ENCODE data around the gene DUXB. TPM values are rescaled to one million over a fixed set of nuclear protein-coding genes. Genes with fewer than 3 reads are reported as not detected.

The DUXB gene
- total RNA-seq, 1 donor from 2014 or later: not detected

DNA sequence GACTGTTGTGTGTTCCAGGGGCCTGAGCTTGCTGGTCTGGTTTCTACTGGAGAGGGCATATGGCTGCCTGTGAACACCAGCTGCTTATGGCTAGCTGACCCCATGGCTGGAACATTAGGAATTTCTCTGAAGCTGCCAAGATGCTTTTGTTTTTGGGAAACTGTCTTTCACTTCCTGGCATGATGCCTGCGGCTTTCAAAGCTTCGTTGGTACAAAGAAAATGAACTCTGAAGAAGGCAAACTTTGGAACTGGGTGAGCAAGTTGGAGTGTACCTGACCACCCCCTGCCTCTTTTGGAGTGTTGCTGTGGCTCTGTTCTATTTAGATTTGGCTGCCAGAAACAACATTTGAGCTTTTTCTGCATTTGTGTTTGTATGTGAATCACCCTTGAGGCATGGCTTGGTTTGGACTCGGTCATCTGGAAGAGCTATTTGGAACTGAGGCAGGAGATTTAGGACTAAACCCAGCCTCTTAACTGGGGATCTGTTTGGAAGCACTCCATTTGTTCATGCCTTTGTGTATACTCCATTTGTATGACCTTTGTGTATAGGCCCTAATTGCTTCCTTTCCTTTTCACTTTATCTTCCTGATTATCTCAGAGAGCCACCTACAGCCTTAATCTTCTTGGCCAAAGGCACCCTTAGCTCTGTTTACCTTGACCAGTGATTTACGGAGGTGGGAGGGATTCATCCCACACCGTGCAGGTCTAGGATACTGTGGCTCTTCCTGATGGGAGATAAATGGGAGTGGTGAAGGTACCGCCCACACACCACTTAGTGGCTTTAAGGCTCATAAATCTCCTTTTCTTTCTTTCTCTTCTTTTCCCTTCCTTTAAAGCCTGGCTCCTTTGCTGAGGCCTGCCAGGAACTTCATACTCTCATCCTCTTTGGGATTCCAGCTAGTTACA, 32.3 kb upstream of the DUXB start:
- Histone ChIP-seq H2AFZ (ENCODE audit: low read depth, low read length) (peak overlapping the region; percentile 2), H3K9ac (ENCODE audit: low read length) (no peak overlapping the region)

DNA sequence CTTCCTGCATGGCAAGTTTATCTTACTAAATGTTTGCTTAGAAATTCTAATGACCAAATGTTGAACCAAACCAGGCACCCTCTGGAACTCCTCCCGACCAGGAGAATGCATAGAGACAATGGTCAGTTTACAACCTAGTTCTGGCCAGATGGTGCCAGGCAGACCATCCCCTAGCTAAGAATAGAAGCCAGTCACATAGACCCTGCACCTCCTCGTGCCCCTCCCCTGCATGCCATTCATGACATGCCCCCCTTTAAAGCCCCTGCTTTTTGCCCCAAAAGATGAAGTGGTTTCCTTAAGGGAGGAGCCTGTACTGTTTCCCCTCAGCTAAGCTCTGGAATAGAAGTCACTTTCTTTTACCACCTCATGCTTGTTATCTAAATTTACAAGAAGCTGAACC, 31.6 kb upstream of the DUXB start:
- H3K9me3 Mint-ChIP-seq (ENCODE audit: unreplicated experiment): no peaks in the 10 kb centered on the region
- H3K27ac Mint-ChIP-seq (ENCODE audit: unreplicated experiment): no peak overlapping the region
- Histone ChIP-seq H3K4me1 (ENCODE audit: insufficient read depth, low read length) (peaks cover 14% of the 10 kb centered on the region), H3K4me3 (ENCODE audit: insufficient read depth, low read depth, low read length) (no peak overlapping the region), H4K20me1 (ENCODE audit: insufficient read depth, low read length) (no peaks in the 10 kb centered on the region), H3K27ac (ENCODE audit: low read depth, low read length) (no peak overlapping the region), H3K79me2 (ENCODE audit: insufficient read depth, low read length) (no peaks in the 10 kb centered on the region), H3K9me3 (ENCODE audit: insufficient read depth, low read depth, low read length) (no peaks in the 10 kb centered on the region), H2AFZ (ENCODE audit: low read depth, low read length) (no peak overlapping the region), H3K4me2 (ENCODE audit: low read length) (peak overlapping the region; percentile 56), H3K27me3 (ENCODE audit: insufficient read depth, low read length) (no peaks in the 10 kb centered on the region), H3K36me3 (ENCODE audit: insufficient read depth, low read length) (no peaks in the 10 kb centered on the region), H3K9ac (ENCODE audit: low read length) (no peak overlapping the region)
- no peaks in the 10 kb centered on the region for H3K4me1 Mint-ChIP-seq (ENCODE audit: low read depth, unreplicated experiment)
- FAIRE-seq (no peak), DNase-seq (ENCODE audit: low read depth) (no peak)
- no peak overlapping the region for H3K4me3 Mint-ChIP-seq (ENCODE audit: unreplicated experiment)
- H3K27me3 Mint-ChIP-seq (ENCODE audit: low read depth, unreplicated experiment): no peaks in the 10 kb centered on the region
- TF ChIP-seq, protein P1, sequence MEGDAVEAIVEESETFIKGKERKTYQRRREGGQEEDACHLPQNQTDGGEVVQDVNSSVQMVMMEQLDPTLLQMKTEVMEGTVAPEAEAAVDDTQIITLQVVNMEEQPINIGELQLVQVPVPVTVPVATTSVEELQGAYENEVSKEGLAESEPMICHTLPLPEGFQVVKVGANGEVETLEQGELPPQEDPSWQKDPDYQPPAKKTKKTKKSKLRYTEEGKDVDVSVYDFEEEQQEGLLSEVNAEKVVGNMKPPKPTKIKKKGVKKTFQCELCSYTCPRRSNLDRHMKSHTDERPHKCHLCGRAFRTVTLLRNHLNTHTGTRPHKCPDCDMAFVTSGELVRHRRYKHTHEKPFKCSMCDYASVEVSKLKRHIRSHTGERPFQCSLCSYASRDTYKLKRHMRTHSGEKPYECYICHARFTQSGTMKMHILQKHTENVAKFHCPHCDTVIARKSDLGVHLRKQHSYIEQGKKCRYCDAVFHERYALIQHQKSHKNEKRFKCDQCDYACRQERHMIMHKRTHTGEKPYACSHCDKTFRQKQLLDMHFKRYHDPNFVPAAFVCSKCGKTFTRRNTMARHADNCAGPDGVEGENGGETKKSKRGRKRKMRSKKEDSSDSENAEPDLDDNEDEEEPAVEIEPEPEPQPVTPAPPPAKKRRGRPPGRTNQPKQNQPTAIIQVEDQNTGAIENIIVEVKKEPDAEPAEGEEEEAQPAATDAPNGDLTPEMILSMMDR (IDR thresholded peaks at IDR 0.05; ENCODE audit: insufficient read depth, low read depth, low read length): no peak
- no peak for TF ChIP-seq EZH2 (IDR thresholded peaks at IDR 0.05; ENCODE audit: insufficient read depth, low read length)
- no peaks in the 10 kb centered on the region for H3K36me3 Mint-ChIP-seq (ENCODE audit: low read depth, unreplicated experiment)

More for the DNA sequence above, 32.3 kb upstream of the DUXB start:
- DNase-seq (ENCODE audit: low read depth) (peak; percentile 98), FAIRE-seq (no peak)
- no peak for TF ChIP-seq EZH2 (IDR thresholded peaks at IDR 0.05; ENCODE audit: insufficient read depth, low read length)
- TF ChIP-seq, protein P1 (IDR thresholded peaks at IDR 0.05; ENCODE audit: insufficient read depth, low read depth, low read length): no peak
- H3K27ac ChIP-seq (ENCODE audit: low read depth, low read length): no peak overlapping the region
- peak overlapping the region; percentile 56 for H3K4me2 ChIP-seq (ENCODE audit: low read length)
- Mint-ChIP-seq H3K9me3 (ENCODE audit: unreplicated experiment) (no peaks in the 10 kb centered on the region), H3K27me3 (ENCODE audit: low read depth, unreplicated experiment) (peaks cover 1% of the 10 kb centered on the region), H3K27ac (ENCODE audit: unreplicated experiment) (no peak overlapping the region), H3K4me1 (ENCODE audit: low read depth, unreplicated experiment) (no peaks in the 10 kb centered on the region), H3K36me3 (ENCODE audit: low read depth, unreplicated experiment) (no peaks in the 10 kb centered on the region), H3K4me3 (ENCODE audit: unreplicated experiment) (no peak overlapping the region)
- no peaks in the 10 kb centered on the region for H3K79me2 ChIP-seq (ENCODE audit: insufficient read depth, low read length)
- H4K20me1 ChIP-seq (ENCODE audit: insufficient read depth, low read length): no peaks in the 10 kb centered on the region
- no peak overlapping the region for H3K4me3 ChIP-seq (ENCODE audit: insufficient read depth, low read depth, low read length)
- no peaks in the 10 kb centered on the region for H3K9me3 ChIP-seq (ENCODE audit: insufficient read depth, low read depth, low read length)
- peaks cover 14% of the 10 kb centered on the region for H3K4me1 ChIP-seq (ENCODE audit: insufficient read depth, low read length)
- H3K27me3 ChIP-seq (ENCODE audit: insufficient read depth, low read length): no peaks in the 10 kb centered on the region
- no peaks in the 10 kb centered on the region for H3K36me3 ChIP-seq (ENCODE audit: insufficient read depth, low read length)

DNA sequence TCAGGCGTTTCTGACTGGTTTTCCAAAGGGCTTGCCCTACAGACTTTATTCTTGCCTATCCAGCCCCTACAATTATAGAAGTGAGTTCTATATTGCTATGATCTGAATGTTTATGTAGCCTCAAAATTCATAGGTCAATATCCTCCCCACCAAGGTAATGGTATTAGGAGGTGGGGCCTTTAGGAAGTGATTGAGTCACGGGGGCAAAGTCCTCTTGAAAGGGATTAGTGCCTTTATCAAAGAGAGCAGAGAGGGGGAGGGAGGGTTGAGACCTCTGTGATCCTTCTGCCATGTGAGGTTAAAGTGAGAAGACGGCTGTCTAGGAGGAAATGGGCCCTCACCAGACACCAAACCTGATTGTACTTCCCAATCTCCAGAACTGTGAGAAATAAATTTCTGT, 26.0 kb upstream of the DUXB start:
- FAIRE-seq (no peak), DNase-seq (ENCODE audit: low read depth) (no peak)
- Histone ChIP-seq H3K9me3 (ENCODE audit: insufficient read depth, low read depth, low read length) (no peaks in the 10 kb centered on the region), H2AFZ (ENCODE audit: low read depth, low read length) (no peak overlapping the region), H3K9ac (ENCODE audit: low read length) (no peak overlapping the region), H3K79me2 (ENCODE audit: insufficient read depth, low read length) (no peaks in the 10 kb centered on the region), H3K4me1 (ENCODE audit: insufficient read depth, low read length) (no peaks in the 10 kb centered on the region), H3K36me3 (ENCODE audit: insufficient read depth, low read length) (no peaks in the 10 kb centered on the region), H3K27ac (ENCODE audit: low read depth, low read length) (no peak overlapping the region), H3K4me2 (ENCODE audit: low read length) (no peak overlapping the region), H4K20me1 (ENCODE audit: insufficient read depth, low read length) (no peaks in the 10 kb centered on the region), H3K4me3 (ENCODE audit: insufficient read depth, low read depth, low read length) (no peak overlapping the region), H3K27me3 (ENCODE audit: insufficient read depth, low read length) (no peaks in the 10 kb centered on the region)
- Mint-ChIP-seq H3K27me3 (ENCODE audit: low read depth, unreplicated experiment) (no peaks in the 10 kb centered on the region), H3K4me3 (ENCODE audit: unreplicated experiment) (no peak overlapping the region), H3K4me1 (ENCODE audit: low read depth, unreplicated experiment) (no peaks in the 10 kb centered on the region), H3K27ac (ENCODE audit: unreplicated experiment) (no peak overlapping the region), H3K9me3 (ENCODE audit: unreplicated experiment) (peaks cover 2% of the 10 kb centered on the region), H3K36me3 (ENCODE audit: low read depth, unreplicated experiment) (no peaks in the 10 kb centered on the region)
- TF ChIP-seq, protein P1 (IDR thresholded peaks at IDR 0.05; ENCODE audit: insufficient read depth, low read depth, low read length): no peak
- no peak for TF ChIP-seq EZH2 (IDR thresholded peaks at IDR 0.05; ENCODE audit: insufficient read depth, low read length)
